B cell (primary cell): Measurements from ENCODE around the gene COQ4. TPM values are rescaled to one million over a fixed set of nuclear protein-coding genes. Genes with fewer than 3 reads are reported as not detected.

Source experiments
- ATAC-seq: fragments of 200-7000 bp; cut with Tn5 transposase; one replicate; pipeline ENCODE4 v1.10.0; 2021; ENCODE audit warnings: low read depth, mild to moderate bottlenecking, moderate number of reproducible peaks, moderate library complexity
- CTCF ChIA-PET: fragments of 350-600 bp; sonication (Branson Sonifier 250); formaldehyde crosslinking; loops from one replicate; lab custom pipeline; 2021; ENCODE audit warnings: antibody characterized with exemption, inconsistent platforms; lab: Charles Lee
- POLR2A ChIA-PET: fragments of 350-600 bp; sonication (Branson Sonifier 250); formaldehyde crosslinking; loops from one replicate; lab custom pipeline; 2021; ENCODE audit warnings: antibody characterized with exemption; lab: Charles Lee
- DNase-seq: peaks from one replicate; pipeline ENCODE4 v3.0.0; 2013
- H2AFZ ChIP-seq: 2 replicates; pipeline ENCODE4 v1.6.1; 2012; ENCODE audit warnings: mild to moderate bottlenecking, low read depth, low read length; ENCODE audit not compliant: insufficient read depth, poor library complexity, severe bottlenecking
- H3K27ac ChIP-seq, 2 donors: 1 replicate in 1 of 2; 2 replicates in 1 of 2; pipeline ENCODE4 v1.5.1; 2012 to 2013; ENCODE audit warnings: low read length in 2 of 2, mild to moderate bottlenecking in 2 of 2, moderate library complexity in 1 of 2
- H3K27me3 ChIP-seq, 4 experiments: fragments of 200-600 bp in 1 of 4; sonication (generic) in 1 of 4; replicated peaks in 1 of 4; 1 replicate in 2 of 4; 2 replicates in 2 of 4; pipeline versions ENCODE4 v1.6.1 to v1.7.0; 2013 to 2016; ENCODE audit warnings: low read length in 3 of 4, mild to moderate bottlenecking in 2 of 4, mixed read lengths in 1 of 4, moderate library complexity in 1 of 4; ENCODE audit not compliant: insufficient read depth in 4 of 4, control insufficient read depth in 3 of 4; ENCODE audit errors: control extremely low read depth in 1 of 4
- H3K36me3 ChIP-seq, 2 experiments: replicated peaks in 1 of 2; 1 replicate in 1 of 2; 2 replicates in 1 of 2; pipeline versions ENCODE4 v1.6.1 to v1.7.1; 2013; ENCODE audit warnings: low read length in 1 of 2; ENCODE audit not compliant: insufficient read depth in 2 of 2, control insufficient read depth in 1 of 2; ENCODE audit errors: control extremely low read depth in 1 of 2, extremely low read depth in 1 of 2
- H3K4me1 ChIP-seq, 2 donors: fragments of 200-600 bp in 1 of 2; sonication (generic) in 1 of 2; 1 replicate in 1 of 2; 2 replicates in 1 of 2; pipeline versions ENCODE4 v1.5.1 to v1.6.1; 2013 to 2017; ENCODE audit warnings: low read length in 2 of 2; ENCODE audit not compliant: control insufficient read depth in 2 of 2, insufficient read depth in 2 of 2
- H3K4me2 ChIP-seq: replicated peaks from 2 replicates; pipeline ENCODE3; 2012; ENCODE audit warnings: mild to moderate bottlenecking, low read depth, low read length; ENCODE audit not compliant: poor library complexity, severe bottlenecking
- H3K4me3 ChIP-seq, 5 experiments: fragments of 200-600 bp in 1 of 5; sonication (generic) in 1 of 5; 1 replicate in 3 of 5; 2 replicates in 2 of 5; pipeline versions ENCODE4 v1.5.1 to v1.7.0; 2011 to 2016; ENCODE audit warnings: low read length in 4 of 5, mild to moderate bottlenecking in 4 of 5, low read depth in 2 of 5, control low read depth in 1 of 5, moderate library complexity in 1 of 5; ENCODE audit not compliant: insufficient read depth in 1 of 5; ENCODE audit errors: control extremely low read depth in 1 of 5, extremely low read depth in 1 of 5
- H3K79me2 ChIP-seq: fragments of 200-600 bp; sonication (generic); one replicate; pipeline ENCODE4 v1.6.0; 2016; ENCODE audit warnings: low read length; ENCODE audit not compliant: control insufficient read depth, insufficient read depth
- H3K9ac ChIP-seq: fragments of 200-600 bp; sonication (generic); 2 replicates; pipeline ENCODE4 v1.6.1; 2017; ENCODE audit warnings: mild to moderate bottlenecking, low read length, moderate library complexity
- H3K9me3 ChIP-seq, 3 donors: one replicate each; pipeline versions ENCODE4 v1.6.1 to v1.7.1; 2013; ENCODE audit warnings: low read length in 2 of 3; ENCODE audit not compliant: control insufficient read depth in 2 of 3, insufficient read depth in 1 of 3; ENCODE audit errors: control extremely low read depth in 1 of 3
- H4K20me1 ChIP-seq: 2 replicates; pipeline ENCODE4 v1.6.0; 2012; ENCODE audit warnings: mild to moderate bottlenecking, low read length; ENCODE audit not compliant: insufficient read depth, control insufficient read depth, poor library complexity, severe bottlenecking
- H3K27ac Mint-ChIP-seq: one replicate; pipeline ENCODE4 v1.8.0; 2021; ENCODE audit warnings: mixed read lengths
- H3K27me3 Mint-ChIP-seq: one replicate; pipeline ENCODE4 v1.8.0; 2021; ENCODE audit warnings: mixed read lengths
- H3K4me1 Mint-ChIP-seq: one replicate; pipeline ENCODE4 v1.8.0; 2021; ENCODE audit warnings: mixed read lengths
- H3K4me3 Mint-ChIP-seq: one replicate; pipeline ENCODE4 v1.8.0; 2021; ENCODE audit warnings: mixed read lengths
- H3K9me3 Mint-ChIP-seq: one replicate; pipeline ENCODE4 v1.8.0; 2022; ENCODE audit warnings: mixed read lengths; ENCODE audit not compliant: insufficient read depth
- CTCF ChIP-seq: fragments of 200-600 bp; IDR thresholded peaks from one replicate; pipeline ENCODE4 v1.8.0; 2022; ENCODE audit warnings: antibody characterized with exemption, mild to moderate bottlenecking
- EZH2 ChIP-seq: IDR thresholded peaks from 2 replicates; pipeline ENCODE4 v1.6.1; 2012; ENCODE audit warnings: borderline replicate concordance, low read depth, mild to moderate bottlenecking, moderate library complexity, low read length; ENCODE audit not compliant: insufficient read depth, poor library complexity, severe bottlenecking
- WGBS: methylation state at CpG from one replicate; pipeline ENCODE4 v1.1.5; 2013; ENCODE audit warnings: missing lambda C conversion rate; ENCODE audit not compliant: insufficient coverage; 5-methylcytosine and 5-hydroxymethylcytosine counted together
- intact Hi-C: fragments of 100-400 bp; cut with micrococcal nuclease; formaldehyde crosslinking; loops from one replicate; pipeline ENCODE4 v1.10.0; 2022
- polyA plus RNA-seq: library from polyadenylated mRNA; depleted of rRNA; stranded (reverse); fragments of >200 nt; gene quantifications from 2 replicates; pipeline ENCODE4 v1.2.3, GENCODE V29; 2012
- total RNA-seq, 2 donors: library from RNA; stranded (reverse); fragments of 120-200 nt in 1 of 2; gene quantifications; 1 replicate in 1 of 2; 2 replicates in 1 of 2; pipeline versions ENCODE4 v1.2.3 to v1.2.4, GENCODE V29; 2013 to 2022

The COQ4 gene
- total and polyA plus RNA-seq, 2 donors (not counting 1 experiment from before 2014, with no cell fraction given) = 54.9 to 62.8 TPM

DNA sequence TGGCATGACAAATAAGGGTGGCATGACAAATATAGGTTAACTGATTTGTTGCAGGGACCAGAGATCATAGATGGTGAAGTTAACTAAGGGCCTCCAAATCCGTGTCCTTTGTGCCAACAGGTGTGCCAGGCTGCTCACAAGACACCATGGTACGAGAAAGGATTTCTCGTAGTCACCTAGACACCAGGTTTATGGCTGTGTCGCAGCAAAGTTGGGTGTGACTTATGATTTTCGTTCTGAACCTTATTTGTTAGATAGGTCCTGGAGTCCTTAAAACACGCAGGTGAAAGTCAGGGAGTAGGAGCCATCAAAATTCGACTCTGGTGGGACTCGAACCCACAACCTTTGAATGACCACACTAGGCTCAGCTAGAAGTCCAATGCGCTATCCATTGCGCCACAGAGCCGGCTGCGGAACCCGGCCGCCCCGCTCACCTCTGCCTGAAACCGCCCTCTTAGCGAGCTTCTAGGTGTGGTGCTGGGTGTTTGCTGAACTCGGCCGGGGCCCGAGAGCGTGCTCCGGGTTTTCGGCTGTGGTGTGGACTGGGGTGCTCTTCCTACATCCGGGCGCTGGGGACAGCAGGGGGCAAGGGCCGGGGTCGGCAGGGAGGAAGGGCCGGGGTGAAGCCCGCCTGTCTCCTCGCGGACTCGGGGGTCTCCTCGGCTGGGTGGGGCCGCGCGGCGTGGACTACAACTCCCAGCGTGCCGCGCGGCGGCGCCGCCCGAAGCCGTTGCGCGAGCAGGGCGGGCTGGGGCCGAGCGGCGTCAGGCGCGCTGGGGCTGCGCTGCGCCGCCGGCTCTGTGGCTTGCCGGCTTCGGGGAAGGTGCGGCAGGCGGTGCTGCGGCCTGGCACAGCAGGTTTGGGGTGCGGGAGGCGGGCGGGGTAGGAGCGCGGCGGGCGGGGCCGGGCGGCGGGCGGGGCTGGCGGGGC is 17.4 kb downstream of the COQ4 start, which contains the start of gene SLC27A4:
Gene SLC27A4 (plus strand): TSS at position 767 of the 930 bp plus-strand sequence. CDS start 2,606 bp downstream, outside the sequence.
- Mint-ChIP-seq H3K27ac (peak within 1 kb of the TSS; percentile 91), H3K4me1 (peaks cover 9% of the 10 kb centered on the region), H3K27me3 (no peaks in the 10 kb centered on the region), H3K9me3 (no peaks in the 10 kb centered on the region), H3K4me3 (peak within 1 kb of the TSS; percentile 98)
- no peaks in the 10 kb centered on the region for H4K20me1 ChIP-seq
- no peaks in the 10 kb centered on the region for H3K9me3 ChIP-seq
- H3K27ac ChIP-seq = peak within 1 kb of the TSS; percentile 7 to 48
- CTCF ChIA-PET = no interaction called here
- POLR2A ChIA-PET = interaction anchor here (0.8 to 1.1 kb wide), 2 partner anchors 18 to 31 kb away, joined by 4 read pairs; partner anchors contain the start of genes TRUB2 and URM1
- WGBS = 6% methylated on average over 74 of the region's 75 CpGs
- H3K4me2 ChIP-seq = peak within 1 kb of the TSS; percentile 99
- peaks cover 11 to 15% of the 10 kb centered on the region in 2 donors for H3K4me1 ChIP-seq
- DNase-seq (peak; percentile 88), ATAC-seq (peak; percentile 93)
- H3K79me2 ChIP-seq = peaks cover 5% of the 10 kb centered on the region
- H3K36me3 ChIP-seq = peaks cover 0 to 11% of the 10 kb centered on the region in 2 experiments
- H3K4me3 ChIP-seq = peak within 1 kb of the TSS; percentile 69 to 80 (median 70)
- H3K27me3 ChIP-seq = no peaks in the 10 kb centered on the region
- TF ChIP-seq CTCF = no peak
- no peak for TF ChIP-seq EZH2
- intact Hi-C loops = loop anchor here (1.0 to 5.0 kb wide), 7 partner anchors 18 to 213 kb away; partner anchors contain the start of genes BBLN, CIZ1, COQ4 and ODF2
- peak within 1 kb of the TSS; percentile 77 for H3K9ac ChIP-seq
- peak within 1 kb of the TSS; percentile 87 for H2AFZ ChIP-seq
